Type B pancreatic cell (in vitro differentiated cells): ENCODE data around the gene GRIK1. TPM values are rescaled to one million over a fixed set of nuclear protein-coding genes. Genes with fewer than 3 reads are reported as not detected.

Experiments
- DNase-seq: peaks from one replicate; pipeline ENCODE4 v3.0.0; 2021; ENCODE audit warnings: mixed read lengths; ENCODE audit not compliant: unreplicated experiment; ENCODE audit errors: extremely low spot score
- H3K27ac Mint-ChIP-seq: 2 replicates; pipeline ENCODE4 v1.8.0; 2021; ENCODE audit warnings: mild to moderate bottlenecking, mixed read lengths
- H3K27me3 Mint-ChIP-seq: 2 replicates; pipeline ENCODE4 v1.8.0; 2021; ENCODE audit warnings: mixed read lengths
- H3K36me3 Mint-ChIP-seq: 2 replicates; pipeline ENCODE4 v1.8.0; 2021; ENCODE audit warnings: mixed read lengths
- H3K4me1 Mint-ChIP-seq: one replicate; pipeline ENCODE4 v1.8.0; 2021; ENCODE audit warnings: mixed read lengths; ENCODE audit not compliant: unreplicated experiment
- H3K4me3 Mint-ChIP-seq: 2 replicates; pipeline ENCODE4 v1.8.0; 2021; ENCODE audit warnings: mild to moderate bottlenecking, mixed read lengths
- H3K9me3 Mint-ChIP-seq: 2 replicates; pipeline ENCODE4 v1.8.0; 2021; ENCODE audit warnings: mixed read lengths
- total RNA-seq: library from RNA; stranded (reverse); gene quantifications from 2 replicates; pipeline ENCODE4 v1.2.1, GENCODE V29; 2021; ENCODE audit warnings: low replicate concordance
- TF ChIP-seq, protein P1 (sequence below): fragments of 200-600 bp; sonication (generic); conservative IDR thresholded peaks from 2 replicates; pipeline ENCODE4 v1.5.0; 2021; ENCODE audit warnings: antibody characterized with exemption, mild to moderate bottlenecking

GRIK1 gene
- total RNA-seq, 1 donor from 2014 or later: 6.1 TPM

DNA sequence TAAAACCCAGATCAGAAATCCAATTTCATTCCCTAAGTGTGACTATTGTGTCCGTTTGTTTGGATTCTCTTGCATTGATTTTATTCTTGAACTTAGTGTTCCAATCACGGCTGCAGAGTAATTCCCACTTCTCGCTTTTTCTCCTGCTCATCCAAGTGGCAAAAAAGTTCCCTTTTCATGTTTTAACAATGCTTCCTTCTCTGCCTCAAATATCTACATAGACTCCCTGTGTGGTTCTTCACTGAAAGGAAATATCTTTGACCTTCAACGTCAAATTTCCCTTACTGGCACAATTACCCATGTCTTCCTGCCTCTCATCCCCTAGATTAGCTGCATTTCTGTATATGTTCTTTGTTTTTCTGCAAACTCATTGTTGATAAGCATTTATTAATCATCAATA is 335.7 kb downstream of the GRIK1 start:
- Mint-ChIP-seq H3K4me1 (no peaks in the 10 kb centered on the region), H3K36me3 (no peaks in the 10 kb centered on the region), H3K4me3 (no peak overlapping the region), H3K27me3 (no peaks in the 10 kb centered on the region), H3K27ac (no peak overlapping the region), H3K9me3 (no peaks in the 10 kb centered on the region)
- TF ChIP-seq, protein P1, sequence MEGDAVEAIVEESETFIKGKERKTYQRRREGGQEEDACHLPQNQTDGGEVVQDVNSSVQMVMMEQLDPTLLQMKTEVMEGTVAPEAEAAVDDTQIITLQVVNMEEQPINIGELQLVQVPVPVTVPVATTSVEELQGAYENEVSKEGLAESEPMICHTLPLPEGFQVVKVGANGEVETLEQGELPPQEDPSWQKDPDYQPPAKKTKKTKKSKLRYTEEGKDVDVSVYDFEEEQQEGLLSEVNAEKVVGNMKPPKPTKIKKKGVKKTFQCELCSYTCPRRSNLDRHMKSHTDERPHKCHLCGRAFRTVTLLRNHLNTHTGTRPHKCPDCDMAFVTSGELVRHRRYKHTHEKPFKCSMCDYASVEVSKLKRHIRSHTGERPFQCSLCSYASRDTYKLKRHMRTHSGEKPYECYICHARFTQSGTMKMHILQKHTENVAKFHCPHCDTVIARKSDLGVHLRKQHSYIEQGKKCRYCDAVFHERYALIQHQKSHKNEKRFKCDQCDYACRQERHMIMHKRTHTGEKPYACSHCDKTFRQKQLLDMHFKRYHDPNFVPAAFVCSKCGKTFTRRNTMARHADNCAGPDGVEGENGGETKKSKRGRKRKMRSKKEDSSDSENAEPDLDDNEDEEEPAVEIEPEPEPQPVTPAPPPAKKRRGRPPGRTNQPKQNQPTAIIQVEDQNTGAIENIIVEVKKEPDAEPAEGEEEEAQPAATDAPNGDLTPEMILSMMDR: no peak
- no peak for DNase-seq

DNA sequence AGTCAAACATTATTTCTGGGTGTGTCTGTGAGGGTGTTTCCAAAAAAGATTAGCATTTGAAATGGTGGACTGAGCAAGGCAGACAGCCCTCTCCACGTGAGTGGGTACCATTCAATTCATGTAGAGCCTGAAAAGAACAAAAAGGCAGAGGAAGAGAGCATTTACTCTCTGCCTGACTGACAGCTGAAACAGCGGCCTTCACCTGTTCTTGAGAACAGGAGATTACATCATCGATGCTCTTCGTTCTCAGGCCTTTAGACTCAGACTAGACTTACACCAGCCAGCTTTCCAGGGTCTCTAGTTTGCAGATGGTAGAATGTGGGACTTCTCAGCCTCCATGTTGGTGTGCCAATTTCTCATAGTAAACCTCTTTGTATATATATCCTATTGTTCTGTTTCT is 338.7 kb downstream of the GRIK1 start:
- TF ChIP-seq, protein P1: no peak
- no peaks in the 10 kb centered on the region for H3K27me3 Mint-ChIP-seq
- H3K4me1 Mint-ChIP-seq: no peaks in the 10 kb centered on the region
- DNase-seq: no peak
- H3K4me3 Mint-ChIP-seq: no peak overlapping the region
- no peaks in the 10 kb centered on the region for H3K9me3 Mint-ChIP-seq
- no peaks in the 10 kb centered on the region for H3K36me3 Mint-ChIP-seq
- no peak overlapping the region for H3K27ac Mint-ChIP-seq

DNA sequence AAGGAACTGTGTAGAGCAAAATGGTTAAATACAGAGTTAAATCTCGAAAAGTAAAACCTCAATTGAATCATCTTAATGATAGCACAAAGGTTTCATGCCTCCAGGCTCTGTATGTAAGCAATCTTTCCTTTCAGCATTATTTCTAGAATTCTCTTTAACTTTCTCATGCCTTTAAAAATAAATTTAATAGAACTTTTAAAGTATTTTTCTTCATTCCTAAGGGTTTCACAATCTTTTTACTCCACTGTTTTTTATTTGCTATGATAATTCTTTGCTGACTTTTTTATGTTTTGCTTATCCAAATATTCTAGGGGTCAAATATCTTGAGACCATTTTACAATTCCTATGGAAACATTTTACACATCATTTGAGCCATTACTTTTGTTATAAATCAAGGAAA is 353.1 kb downstream of the GRIK1 start:
- Mint-ChIP-seq H3K9me3 (no peaks in the 10 kb centered on the region), H3K27ac (no peak overlapping the region), H3K4me3 (no peak overlapping the region), H3K36me3 (no peaks in the 10 kb centered on the region), H3K4me1 (peaks cover 7% of the 10 kb centered on the region), H3K27me3 (no peaks in the 10 kb centered on the region)
- TF ChIP-seq, protein P1: no peak
- DNase-seq: no peak

DNA sequence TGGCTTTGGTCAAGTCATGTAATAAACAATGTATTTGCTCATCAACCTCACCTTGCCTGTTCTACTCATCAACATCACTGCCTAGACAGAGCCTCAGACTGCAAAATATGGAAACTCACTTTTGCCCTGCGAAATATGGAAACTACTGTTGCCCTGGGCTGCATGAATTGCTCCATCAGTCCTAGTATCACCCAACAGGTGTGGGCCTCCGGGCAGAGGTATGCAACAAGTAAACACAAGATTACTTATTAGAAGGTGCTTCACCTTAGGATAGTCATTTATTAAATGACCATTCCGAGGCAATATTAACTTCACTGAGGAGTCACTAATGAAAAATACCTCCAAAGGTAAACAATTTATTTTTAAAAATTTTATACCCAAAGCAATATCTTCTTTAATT is 354.3 kb downstream of the GRIK1 start:
- no peaks in the 10 kb centered on the region for H3K36me3 Mint-ChIP-seq
- H3K9me3 Mint-ChIP-seq: no peaks in the 10 kb centered on the region
- no peak overlapping the region for H3K27ac Mint-ChIP-seq
- H3K4me1 Mint-ChIP-seq: peaks cover 7% of the 10 kb centered on the region
- H3K4me3 Mint-ChIP-seq: no peak overlapping the region
- no peaks in the 10 kb centered on the region for H3K27me3 Mint-ChIP-seq
- no peak for DNase-seq
- TF ChIP-seq, protein P1: no peak

DNA sequence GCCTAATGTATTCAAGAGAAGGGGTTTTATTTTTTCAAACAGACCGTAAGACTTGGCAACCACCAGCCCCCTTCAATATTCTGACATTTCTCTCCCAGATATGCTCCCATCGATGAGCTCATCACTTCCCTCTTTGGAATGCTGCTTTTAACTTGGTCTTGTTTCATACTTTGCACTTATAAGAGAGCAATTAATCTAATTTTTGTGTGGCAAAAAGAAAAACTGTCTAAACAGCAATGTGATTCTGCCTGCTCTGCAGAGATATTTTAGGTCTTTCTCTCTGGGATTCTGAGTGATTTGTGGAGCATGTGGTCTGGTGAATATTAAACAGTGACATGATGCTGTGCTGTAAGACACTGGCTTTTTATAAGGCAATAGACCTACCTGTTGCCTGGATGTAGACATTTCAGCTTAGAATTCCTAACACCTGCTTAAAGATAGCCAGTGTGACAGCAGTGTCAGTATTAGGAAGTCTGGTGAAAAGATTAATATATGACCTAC is 356.3 kb downstream of the GRIK1 start:
- no peaks in the 10 kb centered on the region for H3K27me3 Mint-ChIP-seq
- no peaks in the 10 kb centered on the region for H3K9me3 Mint-ChIP-seq
- TF ChIP-seq, protein P1: no peak
- no peaks in the 10 kb centered on the region for H3K36me3 Mint-ChIP-seq
- no peak for DNase-seq
- H3K4me1 Mint-ChIP-seq: peaks cover 7% of the 10 kb centered on the region
- H3K4me3 Mint-ChIP-seq: no peak overlapping the region
- H3K27ac Mint-ChIP-seq: no peak overlapping the region

DNA sequence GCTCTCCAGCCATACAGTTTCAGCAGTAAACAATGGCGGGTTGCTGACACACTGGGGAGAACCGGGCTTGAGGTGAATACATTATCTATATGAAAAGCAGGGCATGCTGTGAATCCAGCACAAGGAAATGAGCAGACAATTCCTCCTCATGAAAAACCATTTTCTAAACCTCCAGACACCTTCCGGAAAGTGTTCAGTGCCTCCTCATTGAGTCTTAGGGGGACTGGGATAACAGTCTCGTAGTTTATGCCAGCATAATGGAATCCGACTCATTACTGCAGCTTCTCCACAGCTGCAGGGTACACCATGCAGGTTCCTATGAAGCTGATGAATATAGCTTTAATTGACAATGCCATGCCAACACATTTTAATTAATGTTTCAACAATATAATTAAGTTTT is 356.9 kb downstream of the GRIK1 start:
- Mint-ChIP-seq H3K4me1 (peaks cover 7% of the 10 kb centered on the region), H3K36me3 (no peaks in the 10 kb centered on the region), H3K27me3 (no peaks in the 10 kb centered on the region), H3K4me3 (no peak overlapping the region), H3K9me3 (no peaks in the 10 kb centered on the region), H3K27ac (no peak overlapping the region)
- TF ChIP-seq, protein P1: no peak
- DNase-seq: no peak
